AG04449 (cell line): Measurements from ENCODE around the gene BMP5.

Experiments used
- CTCF ChIA-PET: fragments of 350-600 bp; formaldehyde crosslinking; extraction: SDS; loops from one replicate; lab custom pipeline; 2021; ENCODE audit warnings: antibody characterized with exemption; lab: Yijun Ruan, JAX
- POLR2A ChIA-PET: fragments of 400-600, 350-600 bp; formaldehyde crosslinking; extraction: SDS; loops from one replicate; lab custom pipeline; 2020; ENCODE audit warnings: antibody characterized with exemption, inconsistent platforms; lab: Yijun Ruan, JAX
- DNase-seq: peaks from one replicate; pipeline ENCODE4 v3.0.0-alpha.2; 2010; ENCODE audit warnings: low read depth, low spot score
- H3K4me3 ChIP-seq: 2 replicates; pipeline ENCODE4 v1.5.1; 2011; ENCODE audit warnings: low read depth, mild to moderate bottlenecking, control low read depth, low read length
- CTCF ChIP-seq: IDR thresholded peaks from one replicate; pipeline ENCODE4 v1.5.1; 2011; ENCODE audit warnings: mild to moderate bottlenecking, moderate library complexity, low read length, control low read depth, inconsistent platforms; ENCODE audit not compliant: insufficient read depth; ENCODE audit errors: missing control alignments

BMP5 gene

GRCh38 chr6:55811074-55811473 lies 64.3 kb downstream of the BMP5 start:
- no peak for DNase-seq
- no peak for TF ChIP-seq CTCF
- POLR2A ChIA-PET: no interaction called here
- CTCF ChIA-PET: no interaction called here
- H3K4me3 ChIP-seq: no peak overlapping the region

GRCh38 chr6:55802259-55802658 lies 73.1 kb downstream of the BMP5 start:
- no peak for DNase-seq
- CTCF ChIA-PET: no interaction called here
- POLR2A ChIA-PET: no interaction called here
- H3K4me3 ChIP-seq: no peak overlapping the region
- no peak for TF ChIP-seq CTCF

- no peak for DNase-seq
- POLR2A ChIA-PET: no interaction called here
- CTCF ChIA-PET: no interaction called here
- H3K4me3 ChIP-seq: no peak overlapping the region
- TF ChIP-seq CTCF: no peak
Measured at GRCh38 chr6:55798571-55798970, 76.8 kb downstream of the BMP5 start.

GRCh38 chr6:55794136-55794812 lies 81.1 kb downstream of the BMP5 start:
- POLR2A ChIA-PET: no interaction called here
- H3K4me3 ChIP-seq: no peak overlapping the region
- CTCF ChIA-PET: no interaction called here
- DNase-seq: no peak
- TF ChIP-seq CTCF: no peak

GRCh38 chr6:55785273-55785672 lies 90.1 kb downstream of the BMP5 start:
- CTCF ChIA-PET: no interaction called here
- TF ChIP-seq CTCF: no peak
- DNase-seq: no peak
- POLR2A ChIA-PET: no interaction called here
- no peak overlapping the region for H3K4me3 ChIP-seq

GRCh38 chr6:55782275-55782674 lies 93.1 kb downstream of the BMP5 start:
- no peak for TF ChIP-seq CTCF
- POLR2A ChIA-PET: no interaction called here
- CTCF ChIA-PET: no interaction called here
- no peak overlapping the region for H3K4me3 ChIP-seq
- no peak for DNase-seq
